Esophagus muscularis mucosa (tissue), 4 donors: ENCODE data around the gene FBXO22. TPM values are rescaled to one million over a fixed set of nuclear protein-coding genes. Genes with fewer than 3 reads are reported as not detected.
"Not testable (repeated sequence)": the region's sequence is repeated elsewhere in the genome, so short reads cannot be mapped to it uniquely, and the experiment has no call there.

Source experiments
- DNase-seq: peaks from one replicate; pipeline ENCODE4 v3.0.0-alpha.2; 2017; ENCODE audit errors: extremely low spot score
- H3K27ac ChIP-seq, 4 donors: fragments of 200-600 bp; sonication (generic); replicated peaks in 1 of 4; 1 replicate in 3 of 4; 2 replicates in 1 of 4; pipeline ENCODE4 v1.5.1; 2016 to 2019; ENCODE audit warnings: mild to moderate bottlenecking in 1 of 4
- H3K27me3 ChIP-seq, 4 donors: fragments of 200-600 bp; sonication (generic); one replicate each; pipeline versions ENCODE4 v1.5.1 to v1.6.0; 2016 to 2019
- H3K36me3 ChIP-seq, 4 donors: fragments of 200-600 bp; sonication (generic); one replicate each; pipeline ENCODE4 v1.5.1; 2016 to 2019
- H3K4me1 ChIP-seq, 4 donors: fragments of 200-600 bp; sonication (generic); one replicate each; pipeline ENCODE4 v1.5.1; 2016 to 2019
- H3K4me3 ChIP-seq, 4 donors: fragments of 200-600 bp; sonication (generic); 1 replicate in 2 of 4; 2 replicates in 2 of 4; pipeline ENCODE4 v1.5.1; 2016 to 2019; ENCODE audit warnings: mild to moderate bottlenecking in 4 of 4, moderate library complexity in 1 of 4
- H3K9me3 ChIP-seq, 4 donors: fragments of 200-600 bp; sonication (generic); 1 replicate in 3 of 4; 2 replicates in 1 of 4; pipeline ENCODE4 v1.5.1; 2016 to 2019
- CTCF ChIP-seq, 3 experiments: fragments of 200-600 bp in 2 of 3; fragments of 450-650 bp in 1 of 3; sonication (generic) in 2 of 3; IDR thresholded peaks; one replicate each; pipeline ENCODE4 v1.5.1; 2017 to 2019; ENCODE audit warnings: antibody characterized with exemption in 3 of 3, mild to moderate bottlenecking in 2 of 3, moderate library complexity in 1 of 3
- EP300 ChIP-seq: sonication (generic); formaldehyde crosslinking; IDR thresholded peaks from one replicate; pipeline ENCODE4 v1.6.1; 2017; ENCODE audit warnings: antibody characterized with exemption
- POLR2A ChIP-seq: fragments of 450-650 bp; IDR thresholded peaks from one replicate; pipeline ENCODE4 v1.6.1; 2017; ENCODE audit warnings: antibody characterized with exemption, moderate library complexity, mild to moderate bottlenecking, low read depth
- POLR2AphosphoS5 ChIP-seq, 2 donors: sonication (generic); formaldehyde crosslinking; IDR thresholded peaks; one replicate each; pipeline ENCODE4 v1.6.1; 2017; ENCODE audit warnings: antibody characterized with exemption in 2 of 2
- WGBS: methylation state at CpG from one replicate; pipeline ENCODE4 v1.1.5; 2018; 5-methylcytosine and 5-hydroxymethylcytosine counted together
- intact Hi-C: fragments of 100-400 bp; cut with DNase I; formaldehyde crosslinking; loops from one replicate; pipeline ENCODE4 v1.15.1; 2023
- total RNA-seq, 4 donors: library from RNA; depleted of rRNA; stranded (reverse); fragments of >200 nt; gene quantifications; one replicate each; pipeline versions ENCODE4 v1.1.0 to v1.2.1, GENCODE V29; 2016

The FBXO22 gene
- total RNA-seq, 4 donors from 2014 or later, result 10.4 to 23.8 (median 17.7) TPM

DNA sequence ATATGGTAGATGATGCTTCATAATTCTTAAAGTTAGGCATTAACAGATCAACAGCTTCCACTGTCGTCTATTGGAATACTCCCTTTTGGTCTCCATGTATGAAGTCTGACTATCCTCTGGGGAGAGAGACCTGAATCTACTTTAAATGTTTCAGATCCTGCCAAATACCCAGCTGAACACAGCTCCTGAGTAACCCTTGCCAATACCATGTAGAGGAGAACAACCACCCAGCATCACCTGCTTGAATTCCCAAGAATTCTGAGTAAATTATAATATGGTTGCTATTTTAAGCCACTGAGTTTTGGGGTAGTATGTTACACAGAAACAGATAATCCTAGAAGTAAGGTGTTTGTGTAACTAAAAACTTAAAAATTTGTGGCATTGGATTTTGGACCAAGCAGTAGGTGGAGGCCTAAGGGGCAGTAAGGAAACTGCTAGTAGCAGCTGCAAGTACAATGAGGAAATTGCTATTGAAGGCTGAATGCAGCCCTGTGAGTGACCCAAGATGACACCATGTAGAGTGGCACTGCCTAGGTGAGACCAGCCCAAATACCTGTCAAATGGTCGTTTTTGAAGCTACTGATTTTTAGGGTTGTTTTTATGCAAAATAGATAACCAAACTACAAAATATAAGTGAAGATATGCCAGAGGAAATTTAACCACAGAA, 77.6 kb downstream of the FBXO22 start:
- WGBS, result 69% methylated on average over 2 of the region's 2 CpGs
- Histone ChIP-seq H3K27me3 (peaks cover 0 to 23% (median 0%) of the 10 kb centered on the region in 4 donors), H3K36me3 (no peaks in the 10 kb centered on the region), H3K4me3 (no peak overlapping the region), H3K27ac (no peak overlapping the region), H3K9me3 (no peaks in the 10 kb centered on the region), H3K4me1 (no peaks in the 10 kb centered on the region)
- no peak for DNase-seq
- TF ChIP-seq EP300 (no peak), CTCF (IDR thresholded peaks at IDR 0.05) (no peak), POLR2A (no peak), POLR2AphosphoS5 (IDR thresholded peaks at IDR 0.05) (no peak)
- intact Hi-C loops, result no loop called here

DNA sequence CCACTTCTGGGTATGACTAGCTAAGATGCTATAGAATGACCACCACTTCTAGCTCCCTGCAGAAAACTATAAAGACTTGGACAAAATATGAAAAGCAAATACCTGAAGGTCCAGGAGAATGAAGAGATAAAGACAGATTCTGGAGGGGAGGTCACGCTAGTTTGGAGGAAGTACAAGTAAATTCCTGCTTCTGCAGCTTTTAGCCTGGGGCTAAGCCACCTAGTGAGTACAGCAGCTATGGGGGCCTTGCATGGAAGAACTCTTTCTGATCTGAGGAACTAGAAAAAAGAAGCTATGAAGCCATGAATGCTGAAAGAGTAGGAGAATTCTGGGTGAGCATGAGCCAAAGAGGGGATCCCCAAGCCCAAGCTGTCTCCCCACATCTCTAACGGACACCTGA, 78.8 kb downstream of the FBXO22 start:
- H3K36me3 ChIP-seq, result no peaks in the 10 kb centered on the region
- H3K4me3 ChIP-seq, result no peak overlapping the region
- intact Hi-C loops, result no loop called here
- TF ChIP-seq CTCF (IDR thresholded peaks at IDR 0.05) (no peak), EP300 (no peak), POLR2A (no peak), POLR2AphosphoS5 (IDR thresholded peaks at IDR 0.05) (no peak)
- H3K27me3 ChIP-seq, result peaks cover 0 to 12% (median 0%) of the 10 kb centered on the region in 4 donors
- no peak for DNase-seq
- WGBS, result 81% methylated on average over 2 of the region's 2 CpGs
- H3K4me1 ChIP-seq, result no peaks in the 10 kb centered on the region
- no peaks in the 10 kb centered on the region for H3K9me3 ChIP-seq
- H3K27ac ChIP-seq, result no peak overlapping the region

GRCh38 chr15:75984706-75985105, 81.0 kb downstream of the FBXO22 start:
- H3K27ac ChIP-seq, H3K4me1 ChIP-seq, H3K9me3 ChIP-seq, H3K27me3 ChIP-seq, intact Hi-C loops, H3K4me3 ChIP-seq, DNase-seq, H3K36me3 ChIP-seq: not testable (repeated sequence)
- 92% methylated on average over 3 of the region's 3 CpGs for WGBS

GRCh38 chr15:75985971-75986370, 82.3 kb downstream of the FBXO22 start:
- Histone ChIP-seq H3K4me3 (no peak overlapping the region), H3K27me3 (no peaks in the 10 kb centered on the region), H3K36me3 (no peaks in the 10 kb centered on the region), H3K4me1 (no peaks in the 10 kb centered on the region), H3K9me3 (no peaks in the 10 kb centered on the region), H3K27ac (no peak overlapping the region)
- WGBS, result 50% methylated on average over 1 of the region's 1 CpG
- DNase-seq, result no peak
- TF ChIP-seq POLR2AphosphoS5 (IDR thresholded peaks at IDR 0.05) (no peak), EP300 (no peak), CTCF (IDR thresholded peaks at IDR 0.05) (no peak), POLR2A (no peak)
- intact Hi-C loops, result no loop called here

- Histone ChIP-seq H3K9me3 (no peaks in the 10 kb centered on the region), H3K36me3 (no peaks in the 10 kb centered on the region), H3K27ac (no peak overlapping the region), H3K4me3 (no peak overlapping the region), H3K4me1 (no peaks in the 10 kb centered on the region), H3K27me3 (no peaks in the 10 kb centered on the region)
- no peak for DNase-seq
- intact Hi-C loops, result no loop called here
- TF ChIP-seq CTCF (IDR thresholded peaks at IDR 0.05), result no peak
- TF ChIP-seq POLR2A, result no peak
- no peak for TF ChIP-seq POLR2AphosphoS5 (IDR thresholded peaks at IDR 0.05)
- TF ChIP-seq EP300, result no peak
- WGBS, result 72% methylated on average over 2 of the region's 2 CpGs
These were observed 85.4 kb downstream of the FBXO22 start for GRCh38 chr15:75989045-75989444.
